Spleen (tissue), 11 donors: ENCODE measurements around the gene HIGD1B. TPM values are rescaled to one million over a fixed set of nuclear protein-coding genes. Genes with fewer than 3 reads are reported as not detected.

Source experiments
- DNase-seq: peaks from one replicate; pipeline ENCODE4 v3.0.0-alpha.2; 2020
- H3K27ac ChIP-seq, 8 donors: fragments of 200-600 bp; sonication (generic) in 7 of 8; 1 replicate in 4 of 8; 2 replicates in 4 of 8; pipeline versions ENCODE4 v1.5.0 to v1.8.0; 2016 to 2021; ENCODE audit warnings: inconsistent platforms in 4 of 8, mild to moderate bottlenecking in 4 of 8, moderate library complexity in 1 of 8
- H3K27me3 ChIP-seq, 7 donors: fragments of 200-600 bp; sonication (generic) in 6 of 7; replicated peaks in 1 of 7; 1 replicate in 4 of 7; 2 replicates in 3 of 7; pipeline versions ENCODE4 v1.5.0 to v1.8.0; 2016 to 2021; ENCODE audit warnings: inconsistent platforms in 3 of 7, mild to moderate bottlenecking in 1 of 7
- H3K36me3 ChIP-seq, 6 donors: fragments of 200-600 bp; sonication (generic) in 5 of 6; 1 replicate in 4 of 6; 2 replicates in 2 of 6; pipeline versions ENCODE4 v1.5.0 to v1.8.0; 2016 to 2021; ENCODE audit warnings: inconsistent platforms in 2 of 6
- H3K4me1 ChIP-seq, 6 donors: fragments of 200-600 bp; sonication (generic) in 5 of 6; 1 replicate in 3 of 6; 2 replicates in 3 of 6; pipeline versions ENCODE4 v1.5.0 to v1.8.0; 2016 to 2021; ENCODE audit warnings: inconsistent platforms in 3 of 6
- H3K4me3 ChIP-seq, 8 donors: fragments of 200-600 bp; sonication (generic) in 7 of 8; 1 replicate in 4 of 8; 2 replicates in 4 of 8; pipeline versions ENCODE4 v1.5.0 to v1.8.0; 2016 to 2021; ENCODE audit warnings: inconsistent platforms in 4 of 8, mild to moderate bottlenecking in 4 of 8, moderate library complexity in 2 of 8
- H3K9me3 ChIP-seq, 8 donors: fragments of 200-600 bp; sonication (generic) in 7 of 8; 1 replicate in 4 of 8; 2 replicates in 4 of 8; pipeline versions ENCODE4 v1.5.0 to v1.8.0; 2016 to 2021; ENCODE audit warnings: inconsistent platforms in 4 of 8
- CTCF ChIP-seq, 11 experiments: fragments of 200-600 bp in 7 of 11; fragments of 450-650 bp in 4 of 11; sonication (generic) in 4 of 11; IDR thresholded peaks in 8 of 11; conservative IDR thresholded peaks in 3 of 11; 1 replicate in 7 of 11; 2 replicates in 4 of 11; pipeline versions ENCODE4 v1.4.0 to v1.8.0; 2016 to 2021; ENCODE audit warnings: antibody characterized with exemption in 11 of 11, inconsistent platforms in 4 of 11, mild to moderate bottlenecking in 1 of 11
- POLR2A ChIP-seq, 3 donors: fragments of 450-650 bp; IDR thresholded peaks; one replicate each; pipeline ENCODE4 v1.5.1; 2017; ENCODE audit warnings: antibody characterized with exemption in 3 of 3, mild to moderate bottlenecking in 1 of 3
- POLR2AphosphoS5 ChIP-seq, 3 donors: sonication (generic); formaldehyde crosslinking; IDR thresholded peaks; one replicate each; pipeline ENCODE4 v1.5.1; 2017; ENCODE audit warnings: antibody characterized with exemption in 3 of 3
- WGBS, 5 donors: extraction: QIAGEN DNeasy Blood & Tissue Kit in 3 of 5; methylation state at CpG; one replicate each; pipeline versions ENCODE4 v1.1.5 to v1.1.7; 2013 to 2018; 5-methylcytosine and 5-hydroxymethylcytosine counted together
- intact Hi-C: fragments of 100-400 bp; cut with DNase I; formaldehyde crosslinking; loops from one replicate; pipeline ENCODE4 v1.15.0; 2023; ENCODE audit warnings: low total_unique reads
- polyA plus RNA-seq, 3 donors: library from polyadenylated mRNA; stranded (reverse); fragments of 200-250 nt; gene quantifications; one replicate each; pipeline ENCODE4 v1.2.1, GENCODE V29; 2013
- small RNA-seq, 4 donors: library from RNA; depleted of rRNA; stranded (forward); fragments of <200 nt; gene quantifications; one replicate each; pipeline ENCODE3, GENCODE V24; 2016
- total RNA-seq, 7 donors: library from RNA; depleted of rRNA in 3 of 7; stranded (reverse); fragments of >200 nt in 3 of 7; fragmentation: NEBNext Ultra II Directional in 4 of 7; extraction: Animal tissue kit (Norgen Biotek cat#: 25700) in 4 of 7; gene quantifications; one replicate each; pipeline versions ENCODE4 v1.1.0 to v1.2.1, GENCODE V29; 2016 to 2021
- donor health status: healthy with polysubstance abuse.
- donor health status: DM: no; HTN: no; CAD: no; lungs with moderate emphysema.
- donor health status: DM: no; HTN: no; CAD: no.
- donor health status: Bipolar disorder and iron deficiency.
- donor health status: healthy.
- donor health status: DM: no; HTN: no; CAD: no.
- donor health status: DM: yes; HTN: yes; CAD: no.

The HIGD1B gene
- total and polyA plus RNA-seq, 10 donors = 0.38 to 1.7 TPM; not detected in 8

GRCh38 chr17:44899074-44899782 is 51.5 kb downstream of the HIGD1B start, which contains the start of gene EFTUD2:
Gene EFTUD2, minus strand, starts transcription at chr17:44899445. Its CDS starts 4,924 bp downstream, at chr17:44894521.
- intact Hi-C loops = no loop called here
- WGBS, 5 donors = 0 to 1% (median 0%) methylated on average over 32 to 54 of the region's 54 CpGs
- no peaks in the 10 kb centered on the region for H3K27me3 ChIP-seq
- TF ChIP-seq POLR2A (IDR thresholded peaks at IDR 0.05) (peak in 1 of 3 donors; percentile 89), CTCF (IDR thresholded peaks at IDR 0.05 in 8 of 11, conservative IDR thresholded peaks at IDR 0.05 in 3 of 11) (peak in 7 of 11 experiments; percentile 11 to 47 (median 19)), POLR2AphosphoS5 (IDR thresholded peaks at IDR 0.05) (peak; percentile 91 to 96 (median 91))
- no peaks in the 10 kb centered on the region for H3K9me3 ChIP-seq
- H3K36me3 ChIP-seq = peaks cover 0 to 27% (median 7%) of the 10 kb centered on the region in 6 donors
- peak within 1 kb of the TSS; percentile 66 to 93 (median 80) for H3K4me3 ChIP-seq
- H3K27ac ChIP-seq = peak within 1 kb of the TSS; percentile 92 to 98 (median 97)
- peak; percentile 98 for DNase-seq
- peaks cover 29 to 87% (median 50%) of the 10 kb centered on the region in 6 donors for H3K4me1 ChIP-seq

Small RNA genes within 50 kb of the gene (small RNA-seq; reads per million reads assigned to genes)
- 0 reads per million in 4 donors for gene RN7SL405P

Other genes with a start within 250 kb of the HIGD1B start
- gene MEIOC, start 191.4 kb upstream of the HIGD1B start, total RNA-seq = under 1 TPM in 1 of 7 donors, not detected in 6; 0.17 TPM
- under 1 TPM in 2 of 3 donors, not detected in 1; 0.04 to 0.06 TPM for gene MEIOC, start 191.4 kb upstream of the HIGD1B start, polyA plus RNA-seq
- gene CCDC43, start 158.1 kb upstream of the HIGD1B start, total RNA-seq = 10 to 100 TPM; 14.3 to 19.9 (median 18.4) TPM
- gene CCDC43, start 158.1 kb upstream of the HIGD1B start, polyA plus RNA-seq = 10 to 100 TPM in 2 of 3 donors, 1 to 10 TPM in 1; 9.7 to 13.4 (median 11.5) TPM
- 10 to 100 TPM in 1 of 7 donors, 1 to 10 TPM in 6; 4.3 to 11.2 (median 7.8) TPM for gene DBF4B, start 139.2 kb upstream of the HIGD1B start, total RNA-seq
- 1 to 10 TPM; 2.0 to 4.7 (median 2.2) TPM for gene DBF4B, start 139.2 kb upstream of the HIGD1B start, polyA plus RNA-seq
- gene ADAM11, start 88.9 kb upstream of the HIGD1B start, total RNA-seq = under 1 TPM in 6 of 7 donors, not detected in 1; 0.10 to 0.79 (median 0.47) TPM
- under 1 TPM; 0.22 to 0.29 (median 0.26) TPM for gene ADAM11, start 88.9 kb upstream of the HIGD1B start, polyA plus RNA-seq
- 1 to 10 TPM in 4 of 7 donors, under 1 TPM in 3; 0.43 to 1.8 (median 1.1) TPM for gene GJC1, start 17.6 kb upstream of the HIGD1B start, total RNA-seq
- under 1 TPM; 0.41 to 0.86 (median 0.80) TPM for gene GJC1, start 17.6 kb upstream of the HIGD1B start, polyA plus RNA-seq
- gene EFTUD2, start 51.6 kb downstream of the HIGD1B start, total RNA-seq = 100 to 1,000 TPM in 6 of 7 donors, 10 to 100 TPM in 1; 77.4 to 140 (median 104) TPM
- gene EFTUD2, start 51.6 kb downstream of the HIGD1B start, polyA plus RNA-seq = 10 to 100 TPM; 39.0 to 44.0 (median 43.6) TPM
- 1 to 10 TPM in 1 of 7 donors, under 1 TPM in 2, not detected in 4; 0.41 to 1.7 (median 0.54) TPM for gene GFAP, start 67.6 kb downstream of the HIGD1B start, total RNA-seq
- gene GFAP, start 67.6 kb downstream of the HIGD1B start, polyA plus RNA-seq = under 1 TPM in 2 of 3 donors, not detected in 1; 0.32 to 0.61 TPM
- 1 to 10 TPM; 1.1 to 5.8 (median 4.4) TPM for gene KIF18B, start 99.9 kb downstream of the HIGD1B start, total RNA-seq
- gene KIF18B, start 99.9 kb downstream of the HIGD1B start, polyA plus RNA-seq = 1 to 10 TPM in 2 of 3 donors, under 1 TPM in 1; 0.26 to 1.5 (median 1.2) TPM
- under 1 TPM in 1 of 7 donors, not detected in 6; 0.20 TPM for gene C1QL1, start 120.4 kb downstream of the HIGD1B start, total RNA-seq
- gene C1QL1, start 120.4 kb downstream of the HIGD1B start, polyA plus RNA-seq = under 1 TPM in 1 of 3 donors, not detected in 2; 0.38 TPM
- gene DCAKD, start 203.7 kb downstream of the HIGD1B start, total RNA-seq = 10 to 100 TPM; 16.0 to 23.7 (median 19.6) TPM
- 10 to 100 TPM in 2 of 3 donors, 1 to 10 TPM in 1; 7.2 to 10.9 (median 10.4) TPM for gene DCAKD, start 203.7 kb downstream of the HIGD1B start, polyA plus RNA-seq
- 100 to 1,000 TPM in 2 of 7 donors, 10 to 100 TPM in 5; 49.7 to 108 (median 94.4) TPM for gene NMT1, start 213.4 kb downstream of the HIGD1B start, total RNA-seq
- gene NMT1, start 213.4 kb downstream of the HIGD1B start, polyA plus RNA-seq = 10 to 100 TPM; 37.5 to 58.7 (median 37.7) TPM